ENCODE data around the gene CENPP.

Gene CENPP

GRCh38 chr9:92381775-92382174 is 56.0 kb downstream of the CENPP start:
- no peak for DNase-seq
- Mint-ChIP-seq H3K4me1 (peaks cover 17% of the 10 kb centered on the region), H3K36me3 (ENCODE audit: low read depth) (peaks cover 11% of the 10 kb centered on the region), H3K27me3 (no peaks in the 10 kb centered on the region), H3K9me3 (no peaks in the 10 kb centered on the region), H3K4me3 (no peak overlapping the region), H3K27ac (no peak overlapping the region)
- no peak for ATAC-seq

GRCh38 chr9:92384375-92384774 is 58.6 kb downstream of the CENPP start:
- no peak overlapping the region for H3K4me3 Mint-ChIP-seq
- H3K9me3 Mint-ChIP-seq = no peaks in the 10 kb centered on the region
- ATAC-seq = no peak
- H3K36me3 Mint-ChIP-seq (ENCODE audit: low read depth) = peaks cover 12% of the 10 kb centered on the region
- H3K27me3 Mint-ChIP-seq = no peaks in the 10 kb centered on the region
- H3K27ac Mint-ChIP-seq = no peak overlapping the region
- peaks cover 8% of the 10 kb centered on the region for H3K4me1 Mint-ChIP-seq
- no peak for DNase-seq

- H3K4me3 Mint-ChIP-seq = no peak overlapping the region
- H3K4me1 Mint-ChIP-seq = peaks cover 5% of the 10 kb centered on the region
- no peak for ATAC-seq
Measured at GRCh38 chr9:92385001-92385400, 59.2 kb downstream of the CENPP start.

GRCh38 chr9:92385477-92385876 is 59.7 kb downstream of the CENPP start:
- Mint-ChIP-seq H3K27ac (no peak overlapping the region), H3K27me3 (no peaks in the 10 kb centered on the region), H3K4me1 (peaks cover 5% of the 10 kb centered on the region), H3K36me3 (ENCODE audit: low read depth) (peaks cover 12% of the 10 kb centered on the region), H3K4me3 (no peak overlapping the region), H3K9me3 (no peaks in the 10 kb centered on the region)
- ATAC-seq (no peak), DNase-seq (no peak)

More at GRCh38 chr9:92385001-92385400, 59.2 kb downstream of the CENPP start:
- no peak for DNase-seq
- Mint-ChIP-seq H3K27ac (no peak overlapping the region), H3K27me3 (no peaks in the 10 kb centered on the region), H3K9me3 (no peaks in the 10 kb centered on the region), H3K36me3 (ENCODE audit: low read depth) (peaks cover 12% of the 10 kb centered on the region)

GRCh38 chr9:92385953-92386352 is 60.2 kb downstream of the CENPP start:
- no peak for ATAC-seq
- H3K4me1 Mint-ChIP-seq = peaks cover 5% of the 10 kb centered on the region
- peaks cover 8% of the 10 kb centered on the region for H3K36me3 Mint-ChIP-seq (ENCODE audit: low read depth)
- H3K27ac Mint-ChIP-seq = no peak overlapping the region
- H3K4me3 Mint-ChIP-seq = no peak overlapping the region
- DNase-seq = no peak
- no peaks in the 10 kb centered on the region for H3K9me3 Mint-ChIP-seq
- H3K27me3 Mint-ChIP-seq = no peaks in the 10 kb centered on the region

GRCh38 chr9:92392690-92393089 is 66.9 kb downstream of the CENPP start:
- Mint-ChIP-seq H3K27me3 (no peaks in the 10 kb centered on the region), H3K27ac (no peak overlapping the region), H3K4me1 (no peaks in the 10 kb centered on the region), H3K4me3 (no peak overlapping the region), H3K36me3 (ENCODE audit: low read depth) (no peaks in the 10 kb centered on the region), H3K9me3 (no peaks in the 10 kb centered on the region)
- ATAC-seq (no peak), DNase-seq (no peak)

GRCh38 chr9:92393686-92394085 is 67.9 kb downstream of the CENPP start:
- Mint-ChIP-seq H3K36me3 (ENCODE audit: low read depth) (no peaks in the 10 kb centered on the region), H3K9me3 (no peaks in the 10 kb centered on the region), H3K4me3 (no peak overlapping the region), H3K27me3 (no peaks in the 10 kb centered on the region), H3K4me1 (no peaks in the 10 kb centered on the region), H3K27ac (no peak overlapping the region)
- no peak for ATAC-seq
- no peak for DNase-seq

GRCh38 chr9:92395617-92396016 is 69.9 kb downstream of the CENPP start:
- DNase-seq (no peak), ATAC-seq (no peak)
- Mint-ChIP-seq H3K27ac (no peak overlapping the region), H3K9me3 (no peaks in the 10 kb centered on the region), H3K4me1 (no peaks in the 10 kb centered on the region), H3K27me3 (no peaks in the 10 kb centered on the region), H3K4me3 (no peak overlapping the region), H3K36me3 (ENCODE audit: low read depth) (peaks cover 2% of the 10 kb centered on the region)

GRCh38 chr9:92397853-92398252 is 72.1 kb downstream of the CENPP start:
- Mint-ChIP-seq H3K27me3 (no peaks in the 10 kb centered on the region), H3K27ac (no peak overlapping the region), H3K36me3 (ENCODE audit: low read depth) (peaks cover 2% of the 10 kb centered on the region), H3K4me3 (no peak overlapping the region), H3K4me1 (peaks cover 10% of the 10 kb centered on the region), H3K9me3 (no peaks in the 10 kb centered on the region)
- ATAC-seq = no peak
- DNase-seq = no peak

- no peaks in the 10 kb centered on the region for H3K27me3 Mint-ChIP-seq
- DNase-seq (no peak), ATAC-seq (peak; percentile 94)
- H3K4me3 Mint-ChIP-seq = no peak overlapping the region
- no peak overlapping the region for H3K27ac Mint-ChIP-seq
- H3K36me3 Mint-ChIP-seq (ENCODE audit: low read depth) = peaks cover 2% of the 10 kb centered on the region
- peaks cover 34% of the 10 kb centered on the region for H3K4me1 Mint-ChIP-seq
- H3K9me3 Mint-ChIP-seq = no peaks in the 10 kb centered on the region
Measured at GRCh38 chr9:92402360-92402759, 76.6 kb downstream of the CENPP start.

GRCh38 chr9:92402826-92403745 is 77.3 kb downstream of the CENPP start:
- no peak for DNase-seq
- peaks cover 2% of the 10 kb centered on the region for H3K36me3 Mint-ChIP-seq (ENCODE audit: low read depth)
- H3K27me3 Mint-ChIP-seq = no peaks in the 10 kb centered on the region
- no peak for ATAC-seq
- no peaks in the 10 kb centered on the region for H3K9me3 Mint-ChIP-seq
- H3K4me1 Mint-ChIP-seq = peaks cover 34% of the 10 kb centered on the region
- no peak overlapping the region for H3K4me3 Mint-ChIP-seq
- no peak overlapping the region for H3K27ac Mint-ChIP-seq

GRCh38 chr9:92404042-92404836 is 78.5 kb downstream of the CENPP start, which contains the start of gene OGN:
Gene OGN, minus strand, starts transcription at chr9:92404578. Its CDS starts 1,171 bp downstream, at chr9:92403407.
- H3K27me3 Mint-ChIP-seq = no peaks in the 10 kb centered on the region
- H3K27ac Mint-ChIP-seq = no peak within 1 kb of the TSS
- H3K4me1 Mint-ChIP-seq = peaks cover 34% of the 10 kb centered on the region
- ATAC-seq = no peak
- H3K4me3 Mint-ChIP-seq = no peak within 1 kb of the TSS
- no peaks in the 10 kb centered on the region for H3K36me3 Mint-ChIP-seq (ENCODE audit: low read depth)
- DNase-seq = no peak
- H3K9me3 Mint-ChIP-seq = no peaks in the 10 kb centered on the region

- H3K9me3 Mint-ChIP-seq = no peaks in the 10 kb centered on the region
- ATAC-seq (no peak), DNase-seq (no peak)
- H3K27ac Mint-ChIP-seq = no peak overlapping the region
- no peak overlapping the region for H3K4me3 Mint-ChIP-seq
- no peaks in the 10 kb centered on the region for H3K36me3 Mint-ChIP-seq (ENCODE audit: low read depth)
- H3K4me1 Mint-ChIP-seq = peaks cover 34% of the 10 kb centered on the region
- no peaks in the 10 kb centered on the region for H3K27me3 Mint-ChIP-seq
Measured at GRCh38 chr9:92405818-92406217, 80.1 kb downstream of the CENPP start.

- no peaks in the 10 kb centered on the region for H3K36me3 Mint-ChIP-seq (ENCODE audit: low read depth)
- H3K27me3 Mint-ChIP-seq = no peaks in the 10 kb centered on the region
- DNase-seq (peak; percentile 12), ATAC-seq (peak; percentile 67)
- no peak overlapping the region for H3K4me3 Mint-ChIP-seq
- H3K9me3 Mint-ChIP-seq = no peaks in the 10 kb centered on the region
- H3K27ac Mint-ChIP-seq = peak overlapping the region; percentile 2
- peaks cover 34% of the 10 kb centered on the region for H3K4me1 Mint-ChIP-seq
Measured at GRCh38 chr9:92406477-92406876, 80.7 kb downstream of the CENPP start.

GRCh38 chr9:92407818-92408217 is 82.1 kb downstream of the CENPP start:
- no peaks in the 10 kb centered on the region for H3K9me3 Mint-ChIP-seq
- H3K27ac Mint-ChIP-seq = no peak overlapping the region
- ATAC-seq = no peak
- H3K36me3 Mint-ChIP-seq (ENCODE audit: low read depth) = no peaks in the 10 kb centered on the region
- H3K4me1 Mint-ChIP-seq = peaks cover 25% of the 10 kb centered on the region
- no peak for DNase-seq
- no peaks in the 10 kb centered on the region for H3K27me3 Mint-ChIP-seq
- H3K4me3 Mint-ChIP-seq = no peak overlapping the region
